ENCODE results near the gene PARP11. TPM values are rescaled to one million over a fixed set of nuclear protein-coding genes. Genes with fewer than 3 reads are reported as not detected.
"Not testable (repeated sequence)": the region's sequence is repeated elsewhere in the genome, so short reads cannot be mapped to it uniquely, and the experiment has no call there.

Gene PARP11
- total RNA-seq, 4 donors from 2014 or later: 4.1 to 6.4 (median 4.8) TPM

- no peaks in the 10 kb centered on the region for H3K27me3 ChIP-seq
- peaks cover 18 to 37% (median 22%) of the 10 kb centered on the region in 4 donors for H3K4me1 ChIP-seq
- peaks cover 0 to 9% (median 4%) of the 10 kb centered on the region in 4 donors for H3K9me3 ChIP-seq
- DNase-seq (ENCODE audit: extremely low spot score): no peak
- H3K27ac ChIP-seq (replicated peaks in 1 of 4): no peak overlapping the region
- H3K4me3 ChIP-seq: peak overlapping the region in 1 of 4 donors; percentile 15
- intact Hi-C loops (cut with DNase I): loop anchor here (5.0 kb wide), 1 partner anchor 407 kb away; no protein-coding TSS in a partner anchor
- no peak for TF ChIP-seq EP300 (IDR thresholded peaks at IDR 0.05)
- TF ChIP-seq CTCF (IDR thresholded peaks at IDR 0.05): no peak
- no peak for TF ChIP-seq POLR2A (IDR thresholded peaks at IDR 0.05; ENCODE audit: low read depth)
- H3K36me3 ChIP-seq: no peaks in the 10 kb centered on the region
- WGBS: 67% methylated on average over 6 of the region's 6 CpGs
Measured at GRCh38 chr12:3869865-3870264, 3.3 kb downstream of the PARP11 start.

- intact Hi-C loops (cut with DNase I): no loop called here
- peaks cover 18 to 37% (median 22%) of the 10 kb centered on the region in 4 donors for H3K4me1 ChIP-seq
- H3K36me3 ChIP-seq: no peaks in the 10 kb centered on the region
- TF ChIP-seq EP300 (IDR thresholded peaks at IDR 0.05) (no peak), POLR2A (IDR thresholded peaks at IDR 0.05; ENCODE audit: low read depth) (no peak), POLR2AphosphoS5 (IDR thresholded peaks at IDR 0.05) (no peak), CTCF (IDR thresholded peaks at IDR 0.05) (no peak)
- H3K27ac ChIP-seq (replicated peaks in 1 of 4): no peak overlapping the region
- no peak for DNase-seq (ENCODE audit: extremely low spot score)
- no peak overlapping the region for H3K4me3 ChIP-seq
- WGBS: 100% methylated on average over 1 of the region's 1 CpG
- H3K9me3 ChIP-seq: peaks cover 0 to 9% (median 4%) of the 10 kb centered on the region in 4 donors
- no peaks in the 10 kb centered on the region for H3K27me3 ChIP-seq
Measured at GRCh38 chr12:3869433-3869832, 3.8 kb downstream of the PARP11 start.

GRCh38 chr12:3863756-3864155 is 9.4 kb downstream of the PARP11 start:
- intact Hi-C loops (cut with DNase I): no loop called here
- no peak for TF ChIP-seq EP300 (IDR thresholded peaks at IDR 0.05)
- no peak for TF ChIP-seq CTCF (IDR thresholded peaks at IDR 0.05)
- DNase-seq (ENCODE audit: extremely low spot score): no peak
- H3K9me3 ChIP-seq: peaks cover 0 to 9% (median 4%) of the 10 kb centered on the region in 4 donors
- H3K4me3 ChIP-seq: no peak overlapping the region
- H3K4me1 ChIP-seq: no peaks in the 10 kb centered on the region
- no peaks in the 10 kb centered on the region for H3K27me3 ChIP-seq
- no peak overlapping the region for H3K27ac ChIP-seq (replicated peaks in 1 of 4)
- H3K36me3 ChIP-seq: peaks cover 0 to 16% (median 0%) of the 10 kb centered on the region in 4 donors
- 91% methylated on average over 6 of the region's 6 CpGs for WGBS

- H3K36me3 ChIP-seq: peaks cover 0 to 3% (median 0%) of the 10 kb centered on the region in 4 donors
- peaks cover 0 to 8% (median 3%) of the 10 kb centered on the region in 4 donors for H3K9me3 ChIP-seq
- no peaks in the 10 kb centered on the region for H3K4me1 ChIP-seq
- H3K4me3 ChIP-seq: no peak overlapping the region
- DNase-seq (ENCODE audit: extremely low spot score): no peak
- H3K27me3 ChIP-seq: no peaks in the 10 kb centered on the region
- no peak overlapping the region for H3K27ac ChIP-seq (replicated peaks in 1 of 4)
- intact Hi-C loops (cut with DNase I): no loop called here
- WGBS: 97% methylated on average over 5 of the region's 5 CpGs
- TF ChIP-seq POLR2A (IDR thresholded peaks at IDR 0.05; ENCODE audit: low read depth): no peak
- TF ChIP-seq POLR2AphosphoS5 (IDR thresholded peaks at IDR 0.05): no peak
- TF ChIP-seq CTCF (IDR thresholded peaks at IDR 0.05): no peak
- no peak for TF ChIP-seq EP300 (IDR thresholded peaks at IDR 0.05)
Measured at GRCh38 chr12:3842517-3842916, 30.7 kb downstream of the PARP11 start.

- Histone ChIP-seq H3K4me1 (no peaks in the 10 kb centered on the region), H3K27ac (replicated peaks in 1 of 4) (no peak overlapping the region), H3K9me3 (peaks cover 0 to under 1% (median under 1%) of the 10 kb centered on the region in 4 donors), H3K27me3 (no peaks in the 10 kb centered on the region), H3K36me3 (peaks cover 0 to 3% (median 0%) of the 10 kb centered on the region in 4 donors), H3K4me3 (no peak overlapping the region)
- intact Hi-C loops (cut with DNase I): no loop called here
- no peak for DNase-seq (ENCODE audit: extremely low spot score)
- TF ChIP-seq POLR2AphosphoS5 (IDR thresholded peaks at IDR 0.05) (no peak), CTCF (IDR thresholded peaks at IDR 0.05) (no peak), EP300 (IDR thresholded peaks at IDR 0.05) (no peak), POLR2A (IDR thresholded peaks at IDR 0.05; ENCODE audit: low read depth) (no peak)
- WGBS: 66% methylated on average over 3 of the region's 3 CpGs
Measured at GRCh38 chr12:3841783-3842182, 31.4 kb downstream of the PARP11 start.

- H3K4me3 ChIP-seq; H3K4me1 ChIP-seq; DNase-seq (ENCODE audit: extremely low spot score); H3K9me3 ChIP-seq; H3K27me3 ChIP-seq; H3K27ac ChIP-seq (replicated peaks in 1 of 4); intact Hi-C loops (cut with DNase I); H3K36me3 ChIP-seq: not testable (repeated sequence)
- WGBS: 59% methylated on average over 2 of the region's 2 CpGs
Measured at GRCh38 chr12:3840833-3841232, 32.4 kb downstream of the PARP11 start.

GRCh38 chr12:3839745-3840144 is 33.5 kb downstream of the PARP11 start:
- H3K4me1 ChIP-seq; DNase-seq (ENCODE audit: extremely low spot score); H3K9me3 ChIP-seq; intact Hi-C loops (cut with DNase I); H3K27ac ChIP-seq (replicated peaks in 1 of 4); H3K4me3 ChIP-seq; H3K36me3 ChIP-seq; H3K27me3 ChIP-seq: not testable (repeated sequence)
- 82% methylated on average over 4 of the region's 4 CpGs for WGBS
